C4-2B (cell line): ENCODE results near the gene ASAP2.

Experiments used
- ZFX ChIP-seq: fragments of 450-650 bp; IDR thresholded peaks from 2 replicates; pipeline ENCODE4 v1.6.1; 2017
- TF ChIP-seq, protein P1 (sequence below): fragments of 450-650 bp; conservative IDR thresholded peaks from 2 replicates; pipeline ENCODE4 v1.5.1; 2017; ENCODE audit warnings: mild to moderate bottlenecking

DNA sequence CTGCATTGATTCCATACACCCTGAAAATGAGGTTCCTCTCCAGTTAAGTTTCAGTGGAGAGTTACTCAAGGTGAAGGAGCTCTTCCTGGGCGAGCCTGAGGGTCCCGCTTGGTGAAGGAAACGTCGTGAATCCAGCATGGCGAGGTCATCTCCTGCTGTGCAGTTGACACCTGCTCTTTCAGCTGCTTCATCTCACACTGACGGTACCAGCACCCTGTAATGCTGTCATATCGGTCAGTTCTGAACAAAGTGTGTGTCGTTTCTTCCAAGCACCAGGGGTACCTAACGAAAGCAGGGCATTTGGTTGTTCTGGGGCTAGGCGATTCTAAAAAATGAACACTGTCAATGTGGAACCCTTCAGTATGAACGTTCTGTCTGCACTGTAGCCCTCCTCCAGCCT is 164.1 kb downstream of the ASAP2 start:
- TF ChIP-seq, protein P1, sequence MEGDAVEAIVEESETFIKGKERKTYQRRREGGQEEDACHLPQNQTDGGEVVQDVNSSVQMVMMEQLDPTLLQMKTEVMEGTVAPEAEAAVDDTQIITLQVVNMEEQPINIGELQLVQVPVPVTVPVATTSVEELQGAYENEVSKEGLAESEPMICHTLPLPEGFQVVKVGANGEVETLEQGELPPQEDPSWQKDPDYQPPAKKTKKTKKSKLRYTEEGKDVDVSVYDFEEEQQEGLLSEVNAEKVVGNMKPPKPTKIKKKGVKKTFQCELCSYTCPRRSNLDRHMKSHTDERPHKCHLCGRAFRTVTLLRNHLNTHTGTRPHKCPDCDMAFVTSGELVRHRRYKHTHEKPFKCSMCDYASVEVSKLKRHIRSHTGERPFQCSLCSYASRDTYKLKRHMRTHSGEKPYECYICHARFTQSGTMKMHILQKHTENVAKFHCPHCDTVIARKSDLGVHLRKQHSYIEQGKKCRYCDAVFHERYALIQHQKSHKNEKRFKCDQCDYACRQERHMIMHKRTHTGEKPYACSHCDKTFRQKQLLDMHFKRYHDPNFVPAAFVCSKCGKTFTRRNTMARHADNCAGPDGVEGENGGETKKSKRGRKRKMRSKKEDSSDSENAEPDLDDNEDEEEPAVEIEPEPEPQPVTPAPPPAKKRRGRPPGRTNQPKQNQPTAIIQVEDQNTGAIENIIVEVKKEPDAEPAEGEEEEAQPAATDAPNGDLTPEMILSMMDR = no peak
- TF ChIP-seq ZFX = no peak
